HG02973 (cell line): ENCODE data around the gene MCTP2.
"Not testable (repeated sequence)": the region's sequence is repeated elsewhere in the genome, so short reads cannot be mapped to it uniquely, and the experiment has no call there.

ENCODE experiments used
- ATAC-seq: cut with Tn5 transposase; IDR thresholded peaks from one replicate; pipeline ENCODE4 v1.9.1; 2021; ENCODE audit warnings: moderate library complexity; ENCODE audit not compliant: unreplicated experiment

Gene MCTP2

GRCh38 chr15:94445566-94446160 lies 214.3 kb downstream of the MCTP2 start:
- ATAC-seq = no peak

GRCh38 chr15:94446441-94446840 lies 215.1 kb downstream of the MCTP2 start:
- ATAC-seq = no peak

GRCh38 chr15:94451466-94451865 lies 220.1 kb downstream of the MCTP2 start:
- ATAC-seq = no peak

GRCh38 chr15:94453227-94453988 lies 222.0 kb downstream of the MCTP2 start:
- ATAC-seq = no peak

GRCh38 chr15:94455297-94455696 lies 223.9 kb downstream of the MCTP2 start:
- ATAC-seq = no peak

GRCh38 chr15:94456226-94456625 lies 224.9 kb downstream of the MCTP2 start:
- ATAC-seq = no peak

- no peak for ATAC-seq
Observed at GRCh38 chr15:94457661-94458060, 226.3 kb downstream of the MCTP2 start.

GRCh38 chr15:94460624-94461023 lies 229.3 kb downstream of the MCTP2 start:
- no peak for ATAC-seq

- no peak for ATAC-seq
Observed at GRCh38 chr15:94467034-94467433, 235.7 kb downstream of the MCTP2 start.

- ATAC-seq = no peak
Observed at GRCh38 chr15:94470492-94470891, 239.1 kb downstream of the MCTP2 start.

GRCh38 chr15:94476686-94477085 lies 245.3 kb downstream of the MCTP2 start:
- ATAC-seq = no peak

- ATAC-seq = no peak
Observed at GRCh38 chr15:94477913-94478553, 246.7 kb downstream of the MCTP2 start.

GRCh38 chr15:94478763-94479162 lies 247.4 kb downstream of the MCTP2 start:
- no peak for ATAC-seq

- no peak for ATAC-seq
Observed at GRCh38 chr15:94480289-94480834, 249.0 kb downstream of the MCTP2 start.

GRCh38 chr15:94485148-94485719 lies 253.9 kb downstream of the MCTP2 start:
- ATAC-seq = no peak

GRCh38 chr15:94487635-94488034 lies 256.3 kb downstream of the MCTP2 start:
- ATAC-seq = no peak

- no peak for ATAC-seq
Observed at GRCh38 chr15:94493176-94493575, 261.8 kb downstream of the MCTP2 start.

GRCh38 chr15:94493586-94493985 lies 262.2 kb downstream of the MCTP2 start:
- not testable (repeated sequence) for ATAC-seq

GRCh38 chr15:94494732-94495131 lies 263.4 kb downstream of the MCTP2 start:
- ATAC-seq = no peak

GRCh38 chr15:94503293-94503692 lies 271.9 kb downstream of the MCTP2 start:
- ATAC-seq = no peak

- ATAC-seq = no peak
Observed at GRCh38 chr15:94509259-94509658, 277.9 kb downstream of the MCTP2 start.

GRCh38 chr15:94522125-94522524 lies 290.8 kb downstream of the MCTP2 start:
- no peak for ATAC-seq
